ENCODE data around the gene FAM171A1.
"Not testable (repeated sequence)": the region's sequence is repeated elsewhere in the genome, so short reads cannot be mapped to it uniquely, and the experiment has no call there.

Gene FAM171A1

DNA sequence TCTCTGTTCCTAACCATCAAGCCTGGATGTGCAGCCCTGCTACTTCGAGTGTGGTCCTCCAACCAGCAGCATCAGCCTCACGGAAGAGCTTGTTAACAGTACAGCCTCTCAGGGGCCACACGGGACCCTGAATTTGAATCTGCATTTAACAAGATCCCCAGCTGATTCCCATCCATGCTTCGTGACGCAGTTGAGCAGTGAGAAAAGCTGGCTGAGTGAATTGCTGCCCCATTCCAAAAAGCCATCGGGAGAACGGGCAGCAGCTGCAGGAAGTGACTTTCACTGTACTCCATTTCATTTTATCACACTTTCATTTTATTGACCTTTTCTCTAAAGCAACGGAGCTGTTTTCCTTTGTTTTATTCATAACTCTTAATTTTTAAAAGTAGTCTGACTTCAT is 22.5 kb downstream of the FAM171A1 start:
- no peak for DNase-seq (ENCODE audit: insufficient read length, low spot score)
- no peak for FAIRE-seq
- TF ChIP-seq TAF1 (IDR thresholded peaks at IDR 0.05; ENCODE audit: low read depth, low read length) = no peak
- no peak for TF ChIP-seq SPI1 (IDR thresholded peaks at IDR 0.05; ENCODE audit: low read depth, low read length)
- TF ChIP-seq POU2F2 (IDR thresholded peaks at IDR 0.05; ENCODE audit: low read depth, low read length) = no peak
- no peak for TF ChIP-seq POLR2A (IDR thresholded peaks at IDR 0.05; ENCODE audit: low read depth, low read length)
- no peak for TF ChIP-seq PAX5 (IDR thresholded peaks at IDR 0.05; ENCODE audit: insufficient read depth, low read length, severe bottlenecking)
- no peak for TF ChIP-seq POLR2AphosphoS5 (IDR thresholded peaks at IDR 0.05; ENCODE audit: low read depth, low read length)

DNA sequence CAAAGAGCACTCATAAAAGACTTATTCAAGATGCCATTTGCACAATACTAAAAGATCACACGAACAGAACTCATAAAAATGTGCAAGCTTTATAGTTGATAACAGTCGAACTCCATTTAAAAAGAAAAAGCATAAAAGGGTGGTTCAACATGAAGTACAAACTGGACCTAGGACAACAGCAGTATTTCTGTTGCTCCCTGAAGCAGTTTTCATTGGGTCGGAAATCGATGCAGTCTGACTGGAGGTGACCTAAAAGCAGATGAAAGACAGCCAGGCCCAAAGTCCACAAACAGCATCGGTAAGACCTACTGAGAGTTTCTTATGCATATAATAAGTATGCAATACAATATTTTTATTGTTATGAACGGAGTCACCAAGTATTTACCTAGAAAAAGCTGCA is 23.9 kb downstream of the FAM171A1 start:
- FAIRE-seq = no peak
- DNase-seq (ENCODE audit: insufficient read length, low spot score) = no peak
- TF ChIP-seq POU2F2 (IDR thresholded peaks at IDR 0.05; ENCODE audit: low read depth, low read length) (no peak), POLR2AphosphoS5 (IDR thresholded peaks at IDR 0.05; ENCODE audit: low read depth, low read length) (no peak)

DNA sequence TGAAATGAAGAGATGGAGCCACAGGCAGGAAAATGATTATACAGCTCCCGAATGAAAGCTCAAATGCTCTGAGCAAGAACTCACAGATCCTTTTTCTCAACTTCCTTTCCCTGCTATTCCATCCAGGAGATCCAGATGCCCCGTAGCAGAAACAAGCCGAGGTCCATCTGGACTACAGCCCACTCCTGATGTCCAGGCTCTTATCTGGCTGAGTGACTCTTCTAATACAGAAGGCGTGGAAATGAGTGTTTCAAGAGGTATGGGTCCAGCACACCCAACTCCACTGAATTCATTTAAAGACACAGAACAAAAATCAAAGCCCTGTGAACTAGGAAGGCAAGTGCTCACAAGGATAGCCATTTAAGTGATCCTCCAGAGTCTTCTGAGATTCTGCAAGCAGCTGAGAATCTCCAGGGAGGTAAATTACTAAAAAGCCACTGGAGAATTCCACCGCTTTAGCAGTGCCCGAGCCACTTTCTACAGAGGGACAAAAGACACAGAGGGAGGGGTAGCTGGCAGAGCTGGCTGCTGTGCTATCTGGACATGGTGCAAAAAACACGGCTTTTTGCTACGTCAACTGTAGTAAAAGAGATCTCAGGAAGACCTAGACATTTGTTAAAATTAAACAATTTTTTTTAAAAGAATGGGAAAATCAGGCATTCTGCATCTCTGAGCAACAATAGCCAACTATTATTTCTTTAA is 24.5 kb downstream of the FAM171A1 start:
- DNase-seq (ENCODE audit: insufficient read length, low spot score) (no peak), FAIRE-seq (no peak)
- no peak for TF ChIP-seq POLR2AphosphoS5 (IDR thresholded peaks at IDR 0.05; ENCODE audit: low read depth, low read length)
- TF ChIP-seq SPI1 (IDR thresholded peaks at IDR 0.05; ENCODE audit: low read depth, low read length) = no peak
- TF ChIP-seq TAF1 (IDR thresholded peaks at IDR 0.05; ENCODE audit: low read depth, low read length) = no peak
- TF ChIP-seq POLR2A (IDR thresholded peaks at IDR 0.05; ENCODE audit: low read depth, low read length) = no peak
- TF ChIP-seq POU2F2 (IDR thresholded peaks at IDR 0.05; ENCODE audit: low read depth, low read length) = no peak
- no peak for TF ChIP-seq PAX5 (IDR thresholded peaks at IDR 0.05; ENCODE audit: insufficient read depth, low read length, severe bottlenecking)

DNA sequence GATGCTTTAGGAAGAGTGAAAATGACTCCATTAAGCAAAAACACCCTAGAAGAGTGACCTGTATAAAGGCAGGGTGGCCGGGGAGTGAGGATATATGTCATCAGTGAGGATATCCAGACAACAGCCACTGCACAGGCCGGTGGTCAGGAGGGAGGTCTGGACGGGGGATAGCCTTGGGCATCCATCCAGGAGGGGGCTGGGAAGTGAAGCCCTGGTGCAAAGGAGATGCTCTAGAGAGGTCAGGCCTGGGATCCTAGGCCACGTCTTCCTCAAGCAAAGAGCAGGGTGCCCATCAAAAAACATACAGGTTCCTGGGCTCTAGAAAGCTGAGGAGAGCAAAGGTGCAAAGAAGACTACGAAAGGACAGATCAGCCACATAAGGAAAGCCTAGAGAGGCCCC is 25.6 kb downstream of the FAM171A1 start:
- FAIRE-seq (no peak), DNase-seq (ENCODE audit: insufficient read length, low spot score) (no peak)
- no peak for TF ChIP-seq SPI1 (IDR thresholded peaks at IDR 0.05; ENCODE audit: low read depth, low read length)
- TF ChIP-seq TAF1 (IDR thresholded peaks at IDR 0.05; ENCODE audit: low read depth, low read length) = no peak
- TF ChIP-seq POU2F2 (IDR thresholded peaks at IDR 0.05; ENCODE audit: low read depth, low read length) = no peak
- no peak for TF ChIP-seq POLR2AphosphoS5 (IDR thresholded peaks at IDR 0.05; ENCODE audit: low read depth, low read length)
- TF ChIP-seq POLR2A (IDR thresholded peaks at IDR 0.05; ENCODE audit: low read depth, low read length) = no peak
- TF ChIP-seq PAX5 (IDR thresholded peaks at IDR 0.05; ENCODE audit: insufficient read depth, low read length, severe bottlenecking) = no peak

DNA sequence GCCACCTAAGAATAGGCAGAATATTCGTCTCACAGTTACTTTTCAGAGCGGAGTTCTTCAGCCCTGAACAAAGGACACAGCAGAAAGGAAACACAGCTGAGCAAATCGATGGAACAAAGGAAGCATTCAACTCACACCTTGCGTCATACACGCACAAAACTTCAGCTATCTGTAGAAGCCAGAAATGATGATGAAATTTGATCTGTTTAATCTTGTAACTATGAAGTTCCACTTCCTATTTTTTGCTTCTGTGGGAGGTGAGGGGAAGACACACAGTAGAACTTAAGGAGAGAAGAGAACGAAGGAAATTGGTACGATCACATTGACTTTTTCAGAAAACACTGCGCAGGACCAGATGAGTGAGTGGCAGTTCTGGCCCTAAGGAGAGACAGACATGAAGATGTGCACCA is 26.2 kb downstream of the FAM171A1 start:
- DNase-seq (ENCODE audit: insufficient read length, low spot score) (no peak), FAIRE-seq (no peak)
- TF ChIP-seq PAX5 (IDR thresholded peaks at IDR 0.05; ENCODE audit: insufficient read depth, low read length, severe bottlenecking) (no peak), SPI1 (IDR thresholded peaks at IDR 0.05; ENCODE audit: low read depth, low read length) (peak; percentile 74)

DNA sequence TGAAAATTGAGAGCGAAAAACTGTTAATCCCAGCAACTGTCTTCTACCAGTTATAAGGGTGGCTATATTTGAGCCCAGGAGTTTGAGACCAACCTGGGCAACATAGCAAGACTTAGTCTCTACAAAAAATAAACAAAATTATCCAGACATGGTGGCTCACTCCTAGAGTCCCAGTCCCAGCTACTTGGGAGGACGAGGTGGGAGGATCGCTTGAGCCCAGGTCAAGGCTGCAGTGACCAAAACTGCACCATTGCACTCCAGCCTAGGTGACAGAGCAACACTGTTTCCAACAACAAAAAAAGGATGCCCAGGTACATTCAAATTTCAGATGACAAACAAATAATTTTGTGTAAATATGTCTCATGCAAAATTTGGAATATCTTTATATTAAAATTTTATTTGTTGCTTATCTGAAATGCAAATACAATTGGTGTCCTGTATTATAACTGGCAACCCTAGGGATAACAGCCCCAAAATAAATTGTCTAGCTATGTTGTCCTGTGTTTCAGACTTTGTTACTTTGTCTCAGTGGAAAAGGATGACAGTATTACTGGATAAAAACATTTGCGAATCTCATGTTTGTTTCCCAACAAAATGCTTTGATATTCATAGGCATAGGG is 26.7 kb downstream of the FAM171A1 start:
- no peak for FAIRE-seq
- no peak for TF ChIP-seq PAX5 (IDR thresholded peaks at IDR 0.05; ENCODE audit: insufficient read depth, low read length, severe bottlenecking)
- TF ChIP-seq POU2F2 (IDR thresholded peaks at IDR 0.05; ENCODE audit: low read depth, low read length) = no peak
- no peak for TF ChIP-seq TAF1 (IDR thresholded peaks at IDR 0.05; ENCODE audit: low read depth, low read length)
- no peak for TF ChIP-seq POLR2A (IDR thresholded peaks at IDR 0.05; ENCODE audit: low read depth, low read length)
- TF ChIP-seq SPI1 (IDR thresholded peaks at IDR 0.05; ENCODE audit: low read depth, low read length) = no peak
- no peak for TF ChIP-seq POLR2AphosphoS5 (IDR thresholded peaks at IDR 0.05; ENCODE audit: low read depth, low read length)
- no peak for DNase-seq (ENCODE audit: insufficient read length, low spot score)

DNA sequence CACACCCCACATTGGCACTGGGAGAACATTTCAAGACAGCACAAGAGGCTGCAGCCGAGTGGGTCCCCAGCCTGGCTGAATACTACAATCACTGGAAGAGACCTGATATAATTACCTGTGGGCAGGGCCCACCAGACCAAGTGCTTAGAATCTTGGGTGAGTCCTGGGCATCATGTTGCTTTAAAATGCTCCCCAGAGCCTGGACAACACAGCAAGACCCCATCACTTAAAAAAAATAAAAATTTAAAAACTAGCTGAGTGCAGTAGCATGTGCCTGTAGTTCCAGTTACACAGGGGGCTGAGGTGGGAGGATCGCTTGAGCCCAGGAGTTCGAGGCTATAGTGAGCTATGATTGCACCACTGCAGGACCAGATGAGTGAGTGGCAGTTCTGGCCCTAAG is 28.1 kb downstream of the FAM171A1 start:
- DNase-seq (ENCODE audit: insufficient read length, low spot score) = no peak
- TF ChIP-seq PAX5 (IDR thresholded peaks at IDR 0.05; ENCODE audit: insufficient read depth, low read length, severe bottlenecking) = no peak
- TF ChIP-seq TAF1 (IDR thresholded peaks at IDR 0.05; ENCODE audit: low read depth, low read length) = no peak
- no peak for TF ChIP-seq POLR2A (IDR thresholded peaks at IDR 0.05; ENCODE audit: low read depth, low read length)
- TF ChIP-seq POLR2AphosphoS5 (IDR thresholded peaks at IDR 0.05; ENCODE audit: low read depth, low read length) = no peak
- no peak for TF ChIP-seq POU2F2 (IDR thresholded peaks at IDR 0.05; ENCODE audit: low read depth, low read length)
- no peak for TF ChIP-seq SPI1 (IDR thresholded peaks at IDR 0.05; ENCODE audit: low read depth, low read length)
- no peak for FAIRE-seq

DNA sequence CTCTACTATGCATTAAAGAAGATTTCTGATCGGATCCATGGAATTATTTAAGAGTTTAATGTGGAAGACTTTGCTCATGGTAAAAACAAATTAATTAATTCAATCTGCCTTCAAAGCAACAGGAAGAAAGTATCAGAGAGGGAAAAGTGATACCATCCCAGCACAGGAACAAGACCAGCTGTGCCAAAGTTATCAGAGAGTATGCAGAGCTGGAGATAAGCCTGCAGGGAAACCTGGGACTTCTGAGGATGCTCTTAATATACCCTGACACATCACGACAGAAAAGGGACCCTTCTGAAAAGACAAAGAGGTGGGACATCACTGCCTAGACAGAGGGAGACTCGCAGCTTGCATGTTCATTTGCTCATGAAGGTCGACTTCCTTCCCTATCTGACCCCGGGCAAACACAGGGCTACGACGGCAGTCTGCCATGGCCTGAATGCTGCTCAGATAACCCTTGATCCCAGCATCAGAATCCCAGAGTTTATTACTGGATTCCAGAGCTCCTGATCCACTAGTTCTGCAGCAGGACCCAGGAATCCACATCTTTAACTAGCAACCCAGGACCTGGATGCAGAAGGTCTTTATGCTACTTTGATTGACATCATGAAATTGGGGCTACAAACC is 29.5 kb downstream of the FAM171A1 start:
- DNase-seq (ENCODE audit: insufficient read length, low spot score) (no peak), FAIRE-seq (no peak)
- TF ChIP-seq PAX5 (IDR thresholded peaks at IDR 0.05; ENCODE audit: insufficient read depth, low read length, severe bottlenecking) (no peak), POLR2A (IDR thresholded peaks at IDR 0.05; ENCODE audit: low read depth, low read length) (no peak), POU2F2 (IDR thresholded peaks at IDR 0.05; ENCODE audit: low read depth, low read length) (no peak), TAF1 (IDR thresholded peaks at IDR 0.05; ENCODE audit: low read depth, low read length) (no peak), SPI1 (IDR thresholded peaks at IDR 0.05; ENCODE audit: low read depth, low read length) (no peak)

DNA sequence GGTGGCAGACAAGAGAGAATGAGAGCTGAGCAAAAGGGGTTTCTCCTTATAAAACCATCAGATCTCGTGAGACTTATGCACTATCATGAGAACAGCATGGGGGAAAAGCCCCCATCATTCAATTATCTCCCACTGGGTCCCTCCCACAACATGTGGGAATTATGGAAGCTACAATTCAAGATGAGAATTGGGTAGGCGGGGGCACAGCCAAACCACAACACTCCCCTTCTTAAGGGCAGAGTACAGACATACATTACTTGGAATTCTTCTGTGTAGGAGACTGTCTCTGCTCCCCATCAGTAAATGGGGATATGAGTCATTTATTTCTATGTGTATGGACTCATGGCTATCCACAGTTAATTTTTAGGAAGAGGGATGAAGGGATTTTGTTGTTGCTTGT is 31.2 kb downstream of the FAM171A1 start:
- TF ChIP-seq SPI1 (IDR thresholded peaks at IDR 0.05; ENCODE audit: low read depth, low read length) = no peak
- TF ChIP-seq POLR2A (IDR thresholded peaks at IDR 0.05; ENCODE audit: low read depth, low read length) = no peak
- TF ChIP-seq POLR2AphosphoS5 (IDR thresholded peaks at IDR 0.05; ENCODE audit: low read depth, low read length) = no peak
- TF ChIP-seq TAF1 (IDR thresholded peaks at IDR 0.05; ENCODE audit: low read depth, low read length) = no peak
- no peak for TF ChIP-seq PAX5 (IDR thresholded peaks at IDR 0.05; ENCODE audit: insufficient read depth, low read length, severe bottlenecking)
- no peak for TF ChIP-seq POU2F2 (IDR thresholded peaks at IDR 0.05; ENCODE audit: low read depth, low read length)
- FAIRE-seq (no peak), DNase-seq (ENCODE audit: insufficient read length, low spot score) (no peak)

DNA sequence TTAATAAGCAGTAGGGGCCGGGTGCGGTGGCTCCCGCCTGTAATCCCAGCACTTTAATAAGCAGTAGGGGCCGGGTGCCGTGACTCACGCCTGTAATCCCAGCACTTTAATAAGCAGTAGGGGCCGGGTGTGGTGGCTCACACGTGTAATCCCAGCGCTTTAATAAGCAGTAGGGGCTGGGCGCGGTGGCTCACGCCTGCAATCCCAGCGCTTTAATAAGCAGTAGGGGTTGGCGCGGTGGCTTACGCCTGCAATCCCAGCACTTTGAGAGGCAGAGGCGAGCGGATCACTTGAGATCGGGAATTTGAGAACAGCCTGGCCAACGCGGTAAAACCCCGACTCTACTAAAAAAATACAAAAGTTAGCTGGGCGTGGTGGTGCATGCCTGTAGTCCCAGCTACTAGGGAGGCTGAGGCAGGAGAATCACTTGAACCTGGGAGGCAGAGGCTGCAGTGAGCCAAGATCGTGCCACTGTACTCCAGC is 33.6 kb downstream of the FAM171A1 start:
- FAIRE-seq; DNase-seq (ENCODE audit: insufficient read length, low spot score): not testable (repeated sequence)

Measured in GM12891 (cell line).